Hematopoietic multipotent progenitor cell treated with erythropoietin and hydrocortisone succinate and interleukin-3 and kit ligand, for 15 days (in vitro differentiated cells): ENCODE data around the gene CTXN2.

Experiments used
- DNase-seq: peaks from one replicate; pipeline ENCODE4 v3.0.0-alpha.2; 2015; ENCODE audit warnings: low spot score

Gene CTXN2

DNA sequence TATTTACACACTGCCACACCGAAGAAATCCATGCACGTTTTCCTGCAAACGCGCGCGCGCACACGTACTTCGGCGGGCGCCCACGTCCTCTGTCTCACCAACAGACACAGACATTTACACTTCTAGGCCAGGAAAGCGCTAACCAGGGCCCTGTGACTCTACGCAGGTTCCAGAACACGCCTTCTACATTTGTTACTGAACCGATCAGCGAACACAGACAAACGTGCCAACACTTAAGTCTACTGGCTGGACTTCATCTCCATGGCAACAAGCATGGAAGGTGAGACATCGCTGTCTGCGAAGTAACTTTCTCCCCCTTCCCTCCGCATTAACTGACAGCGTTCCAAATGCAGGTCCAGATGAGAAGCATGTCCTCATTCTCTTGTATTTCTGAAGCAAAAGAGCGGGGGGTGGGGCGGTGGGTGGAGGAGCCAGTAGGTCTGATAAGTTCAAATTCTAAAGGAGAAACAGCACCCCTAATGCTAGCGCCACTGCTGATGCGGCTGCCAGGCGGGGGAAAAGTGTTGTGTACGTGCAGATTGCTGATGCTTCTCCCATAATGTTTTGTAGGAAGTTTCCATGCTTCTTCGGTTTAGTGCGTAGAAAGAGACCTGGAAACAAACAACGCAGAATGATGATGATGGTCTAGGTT, at the start of gene CTXN2:
TSS of gene CTXN2 (plus strand) at position 92 of the 652 bp plus-strand sequence. CDS start 9,636 bp downstream, outside the sequence.
- DNase-seq = no peak

DNA sequence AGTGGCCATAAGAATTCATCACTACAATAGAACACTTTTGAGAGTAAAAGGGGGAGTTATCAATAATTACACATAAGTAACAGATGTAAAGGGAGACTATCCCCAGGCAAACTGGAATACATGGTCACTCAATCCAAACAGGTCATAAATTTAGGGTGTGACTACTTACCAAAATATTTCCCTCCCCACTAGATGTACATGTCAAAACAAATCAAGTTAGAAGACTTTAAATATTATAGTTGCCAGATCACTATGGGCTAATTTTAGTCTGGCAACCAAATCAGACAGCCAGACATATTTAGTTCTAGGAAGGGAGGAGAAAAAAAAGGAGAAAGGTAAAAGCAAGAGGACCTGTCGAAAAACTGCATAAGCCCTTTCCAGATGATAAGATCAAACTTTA, 47.6 kb upstream of the CTXN2 start:
- no peak for DNase-seq

DNA sequence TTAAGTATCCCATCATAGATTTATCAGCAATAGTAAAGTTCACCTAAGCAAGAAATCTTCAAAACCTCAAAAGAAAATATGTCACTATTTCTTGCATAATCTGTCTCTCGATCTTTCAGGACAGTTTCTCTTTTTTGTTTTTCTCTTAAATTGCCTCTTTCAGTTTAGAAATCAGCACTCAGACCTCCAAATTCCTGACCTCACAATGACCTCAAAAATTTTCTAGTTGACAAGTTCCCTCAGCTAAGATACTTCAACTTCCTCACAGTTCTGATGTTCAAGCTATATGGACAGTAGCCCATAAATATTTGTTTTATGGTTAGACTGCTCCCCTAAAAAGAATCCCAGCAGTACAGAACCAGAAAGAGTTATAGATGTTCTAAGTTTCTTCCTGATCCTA, 46.6 kb upstream of the CTXN2 start:
- DNase-seq = no peak

DNA sequence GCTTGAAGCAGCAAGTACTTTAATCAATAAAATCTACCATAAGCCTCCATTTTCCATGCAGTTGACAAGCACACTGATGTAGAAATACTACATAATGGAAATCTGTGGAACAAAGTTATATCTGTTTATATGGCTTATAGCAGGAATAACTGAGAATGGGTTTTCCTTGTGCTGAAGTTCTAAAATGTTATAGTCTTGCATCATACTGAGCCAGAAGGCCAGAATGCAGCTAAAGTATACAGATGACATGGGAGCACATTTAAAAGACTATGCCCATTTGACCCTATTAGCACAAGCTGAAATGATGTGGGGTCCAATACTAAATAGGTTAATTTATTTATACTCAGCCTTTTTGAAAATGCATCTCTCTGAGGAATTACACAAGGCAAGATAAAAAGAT, 45.5 kb upstream of the CTXN2 start:
- DNase-seq = no peak

DNA sequence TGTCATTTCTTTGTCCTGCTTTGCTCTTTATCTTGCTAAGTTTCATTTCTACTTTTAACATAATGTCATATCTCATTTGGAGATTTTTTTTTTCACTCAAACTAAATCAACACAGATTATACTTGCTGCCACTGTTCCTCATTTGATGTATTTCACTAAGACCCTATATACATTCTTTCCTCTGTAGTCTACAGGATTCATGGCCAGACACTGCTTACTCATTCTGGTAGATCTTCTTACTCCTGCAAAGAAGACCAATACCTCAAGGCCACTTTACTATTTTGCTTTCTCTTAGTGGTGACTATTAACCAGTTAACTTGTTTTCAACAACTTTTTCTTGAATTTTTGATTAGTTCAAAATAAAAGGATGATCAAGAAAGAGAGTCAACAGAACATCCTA, 44.1 kb upstream of the CTXN2 start:
- no peak for DNase-seq

DNA sequence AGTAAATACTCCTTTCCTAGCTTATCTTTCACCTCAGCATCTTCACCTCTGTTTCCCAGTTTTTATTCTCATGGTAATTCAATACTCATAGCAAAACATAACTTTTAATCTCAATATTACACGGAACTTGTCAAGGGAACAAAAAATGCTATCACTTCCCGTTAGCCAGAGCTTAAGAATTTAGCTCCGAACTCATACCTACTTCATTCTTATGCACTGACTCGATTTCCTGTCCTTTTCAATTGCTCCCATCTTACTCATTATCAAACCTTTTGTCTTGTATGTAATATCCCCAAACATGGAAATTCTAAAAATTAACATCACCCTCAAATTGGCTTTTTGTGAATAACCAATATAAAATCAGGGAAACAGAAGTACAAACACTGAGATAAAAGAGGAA, 41.6 kb upstream of the CTXN2 start:
- no peak for DNase-seq

DNA sequence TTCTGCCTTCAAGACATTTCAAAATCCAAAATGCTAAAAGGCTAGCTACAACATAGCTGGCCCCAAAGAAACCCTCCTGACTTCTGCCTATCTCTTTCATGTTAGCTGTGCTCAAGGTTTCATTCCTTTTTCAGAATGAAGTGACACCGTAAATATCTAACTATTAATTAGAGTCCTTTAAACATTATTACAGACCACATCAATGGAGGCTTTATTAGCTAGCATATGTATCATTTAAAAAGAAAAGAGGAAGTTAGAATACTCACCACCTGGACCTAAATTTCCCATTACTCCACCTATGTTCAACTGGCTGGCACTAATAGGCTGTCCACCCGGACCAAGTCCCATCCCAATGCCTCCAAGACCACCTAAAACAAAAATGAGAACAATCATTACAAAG, 37.9 kb upstream of the CTXN2 start:
- DNase-seq = no peak

DNA sequence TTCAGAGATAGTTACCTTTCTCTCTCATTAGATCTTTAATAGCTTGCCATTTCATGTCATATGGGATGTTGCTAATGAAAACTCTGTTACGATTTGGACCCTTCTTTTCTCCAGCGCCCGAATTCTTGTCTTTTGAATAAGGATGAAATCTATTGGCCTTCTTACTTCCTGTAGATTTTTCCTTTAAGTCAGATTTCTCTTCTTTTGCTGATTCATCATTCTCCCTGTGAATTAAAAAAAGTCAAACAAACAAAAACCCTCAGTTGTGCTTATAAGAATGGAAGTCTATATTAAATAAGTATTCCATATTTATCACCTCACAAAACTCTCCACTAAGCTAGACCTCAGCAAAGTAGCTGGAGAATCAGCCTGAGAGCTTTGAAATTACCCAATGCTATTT, 22.8 kb upstream of the CTXN2 start:
- DNase-seq = no peak

DNA sequence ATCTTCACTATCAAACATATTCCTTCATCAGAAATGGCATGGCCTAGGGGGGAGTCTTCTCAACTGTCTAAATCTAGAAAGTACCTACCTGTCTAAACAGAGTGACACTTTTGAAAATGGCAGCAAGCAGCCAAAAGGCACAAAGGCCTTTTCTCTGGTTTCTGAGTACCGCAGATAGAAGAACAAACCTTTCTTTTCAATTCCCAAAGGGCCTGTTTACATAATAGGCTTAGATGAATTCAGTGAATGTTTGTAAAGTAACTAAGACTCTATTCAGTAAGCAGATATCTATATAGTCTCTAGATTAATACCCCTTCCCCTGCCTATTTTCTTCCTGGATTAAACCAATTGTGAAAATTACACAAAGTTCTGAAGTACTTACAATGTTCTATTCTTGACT, 20.5 kb upstream of the CTXN2 start:
- no peak for DNase-seq

DNA sequence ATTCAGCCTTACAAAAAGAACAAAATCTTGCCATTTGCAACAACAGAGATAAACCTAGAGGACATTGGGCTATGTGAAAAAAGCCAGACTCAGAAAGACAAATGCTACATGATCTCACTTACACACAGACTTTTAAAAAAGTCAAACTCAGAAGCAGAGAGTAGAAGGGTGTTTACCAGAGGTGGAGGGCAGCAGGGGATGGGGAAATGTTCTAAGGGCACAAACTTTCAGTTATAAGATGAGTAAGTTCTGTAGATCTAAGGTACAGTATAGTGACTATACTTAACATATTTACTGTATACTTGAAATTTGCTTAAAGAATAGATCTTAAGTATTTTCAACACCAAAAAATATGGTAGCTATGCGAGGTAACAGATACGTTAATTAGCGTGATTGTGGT, 16.3 kb upstream of the CTXN2 start:
- no peak for DNase-seq

DNA sequence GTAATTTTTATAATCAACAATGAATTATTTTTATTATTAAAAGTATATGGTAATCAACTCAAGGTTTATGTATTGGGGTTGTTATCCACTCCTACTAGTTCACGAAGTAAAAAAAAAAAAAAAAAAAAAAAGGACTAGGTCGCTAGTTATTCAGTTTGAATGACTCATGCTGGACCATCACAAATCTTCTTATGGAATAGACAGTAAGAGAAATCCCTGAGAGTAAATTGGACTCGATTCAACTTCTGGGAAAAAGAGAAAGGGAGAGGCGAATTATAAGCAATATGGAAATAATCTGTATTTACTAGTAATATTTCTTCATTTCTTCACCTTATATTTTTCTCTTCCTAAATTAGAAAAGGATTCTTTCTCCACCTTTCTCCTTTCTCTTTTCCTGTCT, 15.4 kb upstream of the CTXN2 start:
- DNase-seq = no peak

DNA sequence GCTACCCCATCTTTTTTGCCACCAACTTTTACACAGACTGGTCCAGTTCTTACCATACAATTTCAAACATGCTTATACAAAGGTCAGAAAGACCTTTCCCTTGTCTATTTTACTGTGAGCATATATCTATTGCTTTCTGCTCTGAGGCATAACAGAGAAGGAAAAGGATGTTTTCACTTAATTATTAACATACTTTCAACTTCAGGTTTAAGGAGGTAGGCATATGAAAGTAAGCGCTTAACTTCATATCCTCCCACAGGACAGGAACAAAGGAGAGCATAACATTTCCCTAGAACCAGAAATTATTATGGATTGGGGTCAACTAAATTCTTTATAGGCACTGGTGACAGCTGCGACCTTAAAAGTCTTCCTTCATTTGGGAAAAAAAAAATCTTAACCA, 14.5 kb upstream of the CTXN2 start:
- no peak for DNase-seq

DNA sequence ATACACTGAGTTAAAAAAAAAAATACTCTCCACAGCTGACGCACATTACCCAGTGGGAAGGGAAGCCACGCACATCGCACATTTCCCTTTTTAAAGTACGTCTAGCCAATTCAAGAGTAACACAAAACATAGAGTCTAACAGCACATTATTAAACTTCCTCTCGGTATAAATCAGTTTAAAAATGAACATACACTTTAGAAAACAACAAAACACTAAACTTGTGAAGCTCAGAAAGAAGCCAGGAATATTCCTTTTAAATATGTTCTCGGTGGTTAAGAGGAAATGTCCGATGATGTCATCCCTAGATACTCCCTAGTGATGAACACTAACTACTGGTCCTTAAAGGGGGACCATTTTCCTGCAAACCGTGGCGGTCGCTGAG, 14.1 kb upstream of the CTXN2 start:
- DNase-seq = no peak

DNA sequence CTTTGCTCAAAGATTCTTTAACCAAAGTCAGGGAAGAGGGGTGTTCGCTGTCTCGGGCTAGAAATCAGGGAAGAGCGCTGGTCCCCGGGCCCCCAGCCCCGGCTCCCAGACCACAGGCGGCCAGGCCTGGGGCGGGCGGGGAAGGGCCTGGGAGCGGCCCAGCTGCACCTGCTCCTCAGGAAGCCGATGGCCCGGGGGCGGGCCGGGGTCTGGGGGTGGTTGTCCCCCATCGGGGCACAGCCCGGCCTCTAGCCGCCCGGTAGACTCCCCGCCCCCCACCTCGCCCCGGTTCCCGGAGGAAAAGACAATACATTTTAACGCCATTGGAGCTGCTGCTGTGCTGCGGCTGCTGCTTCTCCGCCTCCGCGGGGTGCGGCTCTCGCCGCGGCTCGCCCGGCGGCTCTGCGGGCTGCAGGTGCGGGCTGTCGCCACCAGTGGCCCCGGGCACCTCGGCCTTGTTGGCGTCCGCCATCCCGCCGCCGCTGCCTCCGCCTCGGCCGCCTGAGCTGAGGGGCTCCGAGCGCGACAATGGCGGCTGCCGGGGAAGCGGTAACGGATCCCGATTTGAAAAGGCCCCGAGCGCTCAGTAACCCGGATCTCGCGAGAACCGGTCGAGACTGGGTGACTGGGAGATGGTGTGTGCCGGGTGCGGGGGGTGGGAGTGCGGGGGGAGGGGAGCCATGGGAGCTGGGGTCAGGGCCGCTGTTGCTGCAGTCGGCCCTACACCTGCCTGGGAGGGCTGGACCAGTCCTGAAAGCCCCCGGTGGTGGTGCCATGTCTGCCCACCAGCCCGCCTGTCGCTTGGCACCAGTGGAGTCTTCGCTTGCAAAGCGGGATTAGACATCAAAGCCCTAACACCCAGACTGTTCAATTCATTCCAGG, 13.5 kb upstream of the CTXN2 start, which contains the start of gene MYEF2:
TSS of gene MYEF2 (minus strand) at position 530 of the 882 bp plus-strand sequence. CDS start at position 472, 58 bp downstream.
- peak; percentile 5 for DNase-seq

DNA sequence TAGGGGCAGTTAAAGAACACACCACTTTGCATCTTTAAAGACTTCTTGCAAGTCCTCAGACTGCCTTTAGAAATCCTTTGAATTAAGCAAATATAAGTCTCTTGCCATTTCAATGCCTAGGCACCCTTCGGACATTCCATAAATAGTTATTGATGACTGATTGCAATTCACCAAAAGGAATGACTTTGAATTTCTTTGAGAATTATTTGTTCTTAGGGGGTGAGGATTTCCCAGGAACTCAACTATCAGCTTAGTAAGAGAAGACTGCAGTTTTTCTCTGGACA, 12.9 kb upstream of the CTXN2 start:
- no peak for DNase-seq

DNA sequence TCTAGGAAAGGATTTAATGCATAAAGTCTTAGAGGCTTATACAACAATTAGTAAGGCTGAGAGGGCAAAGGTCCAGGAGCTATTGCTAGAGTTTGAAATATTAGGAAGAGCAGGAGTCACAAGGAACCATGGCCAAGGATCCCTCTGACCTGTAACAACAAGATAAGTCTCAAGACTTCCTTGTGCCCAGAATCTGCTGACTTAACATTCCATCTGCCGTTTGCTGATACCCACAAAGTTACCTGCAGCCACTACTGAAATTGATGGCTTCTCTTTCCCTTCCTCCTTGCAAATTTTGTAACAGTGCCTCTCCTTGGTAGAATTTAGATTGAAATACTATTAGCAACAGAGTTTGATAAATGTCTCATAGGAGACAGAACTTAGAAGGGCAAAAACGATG, 8.7 kb upstream of the CTXN2 start:
- no peak for DNase-seq

DNA sequence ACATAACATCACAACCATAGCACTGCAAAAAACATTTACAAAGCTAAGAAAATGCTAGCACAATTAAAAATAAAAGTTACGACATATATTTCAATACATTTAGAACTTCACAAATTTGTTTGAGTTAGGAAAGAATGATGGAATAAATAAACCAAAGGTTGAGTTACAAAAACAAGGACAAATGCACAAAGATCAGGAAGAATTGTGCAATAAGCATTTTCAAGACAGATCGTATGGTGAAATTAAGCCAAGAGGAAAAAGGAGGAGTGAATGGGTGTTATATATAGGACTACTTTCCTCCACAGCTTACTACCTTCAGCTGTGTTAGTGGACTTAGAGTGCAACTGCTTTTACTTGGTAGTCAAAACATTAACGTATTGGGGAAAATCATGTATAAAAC, 5.9 kb upstream of the CTXN2 start:
- no peak for DNase-seq

DNA sequence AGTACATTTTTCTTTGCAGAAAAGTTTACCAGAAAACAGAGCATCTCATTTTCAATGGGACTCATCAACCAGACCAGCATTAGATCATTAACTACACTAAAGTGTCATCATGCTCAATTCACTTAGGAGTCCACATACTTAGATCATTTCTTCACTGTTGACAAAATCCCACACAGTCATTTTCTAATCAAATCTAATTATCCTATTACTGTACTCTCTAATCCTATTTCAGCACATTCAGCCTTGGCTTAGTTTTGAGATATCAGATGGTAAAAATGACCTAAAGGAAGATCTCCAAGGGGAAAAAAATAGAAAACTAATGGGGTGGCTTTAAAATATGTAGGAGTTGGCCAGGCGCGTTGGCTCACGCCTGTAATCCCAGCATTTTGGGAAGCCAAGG, 5.2 kb upstream of the CTXN2 start:
- no peak for DNase-seq

DNA sequence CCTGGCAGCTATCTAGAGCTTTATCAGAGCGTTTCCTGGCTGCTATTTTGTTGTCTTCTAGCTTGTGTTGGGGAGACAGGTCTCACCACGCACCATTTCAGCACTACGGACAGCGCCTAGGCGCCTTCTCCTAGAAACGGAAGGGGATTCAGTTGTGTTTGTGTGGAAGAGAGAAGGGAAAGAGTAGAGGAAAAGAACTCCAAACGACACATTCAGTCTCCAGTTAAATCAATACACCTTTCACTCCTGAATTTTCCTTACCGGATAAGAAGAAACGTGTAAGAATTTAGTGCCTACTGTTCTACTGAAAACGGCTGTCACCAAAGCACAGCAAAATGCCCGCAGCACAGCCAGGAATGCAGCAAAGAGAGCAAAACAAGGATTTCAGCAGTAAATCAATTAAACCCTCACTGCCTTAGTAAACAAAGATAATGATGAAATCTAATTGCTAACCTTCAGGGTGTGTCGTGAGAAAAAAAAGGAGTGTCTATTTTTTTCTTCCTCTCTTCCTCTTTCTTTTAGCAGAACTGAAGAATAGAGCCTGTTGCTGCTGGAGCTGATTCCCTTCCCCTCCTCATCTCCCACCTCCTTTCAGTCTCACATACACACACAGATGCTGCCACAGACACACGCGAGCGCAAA, 412 bp upstream of the CTXN2 start:
- DNase-seq = no peak

DNA sequence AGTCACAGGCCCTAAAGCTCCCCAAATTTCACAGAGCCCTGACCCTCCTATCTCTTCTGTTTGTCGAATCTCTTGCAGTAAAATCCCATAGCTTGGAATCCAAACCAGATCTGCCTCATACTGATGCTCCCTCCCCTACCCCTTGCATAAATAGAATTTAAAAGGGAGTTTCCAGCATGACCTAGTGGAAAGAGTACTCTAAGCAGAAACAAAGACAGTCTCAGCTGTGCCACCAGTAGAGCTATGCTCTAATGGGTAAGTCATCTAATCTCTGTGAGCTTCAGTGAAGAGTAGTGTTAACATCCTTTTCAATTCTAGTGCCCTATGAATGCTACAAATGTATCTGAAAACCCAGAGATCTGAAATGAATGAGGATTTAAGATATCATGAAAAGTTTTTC, 10.6 kb downstream of the CTXN2 start:
- no peak for DNase-seq

DNA sequence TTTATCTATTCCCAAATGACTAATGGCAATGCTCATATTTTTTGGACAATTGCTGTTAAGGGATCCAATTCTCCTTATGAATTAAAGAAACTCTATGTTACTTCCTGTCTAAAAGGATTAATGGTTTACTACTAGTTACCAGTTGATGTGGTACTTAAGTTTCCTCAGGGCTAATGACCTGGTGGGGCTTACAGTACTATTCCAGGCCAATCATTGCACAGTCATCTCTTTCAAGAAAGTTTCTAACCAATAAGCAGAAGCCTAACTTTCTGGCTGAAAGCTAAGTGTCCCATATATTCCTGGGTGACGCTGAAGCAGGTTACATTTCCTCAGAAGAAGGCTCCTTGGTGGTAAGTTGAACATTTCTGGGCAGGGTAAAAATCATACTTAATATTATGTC, 14.5 kb downstream of the CTXN2 start, which contains the start of gene SLC12A1:
TSS of gene SLC12A1 (plus strand) at position 322 of the 400 bp plus-strand sequence. CDS start 1,418 bp downstream, outside the sequence.
- no peak for DNase-seq

DNA sequence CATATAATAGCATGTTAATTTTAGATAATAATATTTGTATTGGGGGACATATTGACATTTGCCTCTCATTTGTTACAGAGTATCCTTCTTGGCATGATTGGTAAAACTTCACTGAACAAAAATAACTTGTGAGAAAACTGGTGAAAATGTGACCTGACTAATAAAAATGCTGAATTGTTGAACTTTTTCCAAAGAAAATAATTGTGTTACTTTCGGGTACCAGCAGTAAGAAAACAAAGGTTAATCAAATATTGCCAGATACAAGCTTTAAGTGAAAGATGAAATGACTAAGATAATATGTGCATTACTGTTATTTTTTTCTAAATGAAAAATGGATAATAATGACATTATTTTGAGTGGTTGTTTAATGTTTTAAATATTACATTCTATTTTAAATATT, 29.8 kb downstream of the CTXN2 start:
- no peak for DNase-seq

DNA sequence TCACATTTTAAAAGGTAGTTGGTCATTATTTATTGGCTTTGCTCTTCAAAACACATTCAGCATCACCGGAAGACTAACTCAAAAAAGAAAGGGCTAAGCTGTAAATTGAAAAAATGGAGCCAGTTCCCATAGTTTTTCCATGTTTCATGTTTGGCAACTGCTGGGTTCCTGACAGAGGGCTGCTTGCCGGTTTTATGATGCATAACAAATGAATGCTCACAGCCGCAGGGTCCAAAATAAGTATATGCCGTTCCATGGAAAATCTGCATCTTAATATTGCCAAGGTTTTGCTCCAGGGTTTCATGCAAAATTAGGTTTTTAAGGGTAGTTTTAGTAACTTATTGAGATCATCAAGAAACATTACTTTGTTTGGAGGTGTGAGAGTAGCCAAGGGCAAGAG, 30.4 kb downstream of the CTXN2 start:
- no peak for DNase-seq
